PC-9 (cell line): ENCODE measurements around the gene SOX13. TPM values are rescaled to one million over a fixed set of nuclear protein-coding genes. Genes with fewer than 3 reads are reported as not detected.
A peak's percentile ranks its signal among the peaks of the same experiment; 100 is the strongest.

Experiments used
- BruUV-seq: library from RNA; stranded (reverse); fragments of 400-500 nt; replicated peaks from 2 replicates; lab custom pipeline; 2021; lab: Mats Ljungman, UMichigan
- CTCF ChIA-PET: fragments of 300-600 bp; sonication (Branson Sonifier 250); formaldehyde crosslinking; loops from one replicate; lab custom pipeline; 2022; ENCODE audit warnings: antibody characterized with exemption; lab: Charles Lee
- POLR2A ChIA-PET: fragments of 300-600 bp; sonication (Branson Sonifier 250); formaldehyde crosslinking; loops from one replicate; lab custom pipeline; 2022; ENCODE audit warnings: antibody characterized with exemption; ENCODE audit not compliant: unreplicated experiment; lab: Charles Lee
- DNase-seq, 2 experiments: peaks; one replicate each; pipeline versions ENCODE4 v3.0.0 to v3.0.0-alpha.2; 2015 to 2022; ENCODE audit warnings: mixed read lengths in 1 of 2
- H2AFZ ChIP-seq: fragments of 200-600 bp; sonication (generic); 2 replicates; pipeline ENCODE4 v1.8.1; 2017; ENCODE audit warnings: antibody characterized with exemption
- H3F3A ChIP-seq: fragments of 200-600 bp; sonication (generic); 2 replicates; pipeline ENCODE4 v1.8.1; 2017; ENCODE audit warnings: antibody characterized with exemption, mild to moderate bottlenecking, low read depth; ENCODE audit not compliant: insufficient read depth
- H3K27ac ChIP-seq: fragments of 200-600 bp; sonication (generic); 2 replicates; pipeline ENCODE4 v1.6.1; 2016; ENCODE audit warnings: mixed run types
- H3K27me3 ChIP-seq: fragments of 200-600 bp; sonication (generic); 2 replicates; pipeline ENCODE4 v1.6.1; 2016; ENCODE audit warnings: low read depth, mixed run types; ENCODE audit not compliant: insufficient read depth
- H3K36me3 ChIP-seq: fragments of 200-600 bp; sonication (generic); 2 replicates; pipeline ENCODE4 v1.6.1; 2016; ENCODE audit warnings: low read depth, mixed run types
- H3K4me1 ChIP-seq: fragments of 200-600 bp; sonication (generic); replicated peaks from 2 replicates; pipeline ENCODE4 v1.6.1; 2016; ENCODE audit warnings: mixed run types; ENCODE audit not compliant: insufficient read depth
- H3K4me2 ChIP-seq: fragments of 200-600 bp; sonication (generic); 2 replicates; pipeline ENCODE4 v1.6.1; 2017; ENCODE audit warnings: mixed run types
- H3K4me3 ChIP-seq: fragments of 200-600 bp; sonication (generic); 2 replicates; pipeline ENCODE4 v1.6.1; 2016; ENCODE audit warnings: mixed run types
- H3K79me2 ChIP-seq: fragments of 200-600 bp; sonication (generic); 2 replicates; pipeline ENCODE4 v1.6.1; 2017; ENCODE audit warnings: low read depth, mixed run types
- H3K9me2 ChIP-seq: fragments of 200-600 bp; sonication (generic); 2 replicates; pipeline ENCODE4 v1.8.1; 2017; ENCODE audit warnings: mild to moderate bottlenecking; ENCODE audit not compliant: insufficient read depth
- H3K9me3 ChIP-seq: fragments of 200-600 bp; sonication (generic); 2 replicates; pipeline ENCODE4 v1.8.1; 2016; ENCODE audit warnings: low read depth; ENCODE audit not compliant: insufficient read depth
- H4K20me1 ChIP-seq: fragments of 200-600 bp; sonication (generic); 2 replicates; pipeline ENCODE4 v1.8.1; 2017; ENCODE audit not compliant: insufficient read depth
- CTCF ChIP-seq: fragments of 200-600 bp; sonication (generic); conservative IDR thresholded peaks from 2 replicates; pipeline ENCODE4 v1.6.1; 2017; ENCODE audit warnings: mixed run types, antibody characterized with exemption, mild to moderate bottlenecking, moderate library complexity
- EZH2 ChIP-seq: fragments of 200-600 bp; sonication (generic); IDR thresholded peaks from 2 replicates; pipeline ENCODE4 v1.8.0; 2017; ENCODE audit warnings: antibody characterized with exemption, low read depth
- intact Hi-C: fragments of 100-400 bp; cut with micrococcal nuclease; formaldehyde crosslinking; loops from one replicate; pipeline ENCODE4 v1.10.0; 2022; ENCODE audit not compliant: unreplicated experiment
- total RNA-seq: library from RNA; stranded (reverse); gene quantifications from 2 replicates; pipeline ENCODE4 v1.2.3, GENCODE V29; 2021

The SOX13 gene
- total RNA-seq, 1 experiment from 2014 or later, result 89.9 TPM

DNA sequence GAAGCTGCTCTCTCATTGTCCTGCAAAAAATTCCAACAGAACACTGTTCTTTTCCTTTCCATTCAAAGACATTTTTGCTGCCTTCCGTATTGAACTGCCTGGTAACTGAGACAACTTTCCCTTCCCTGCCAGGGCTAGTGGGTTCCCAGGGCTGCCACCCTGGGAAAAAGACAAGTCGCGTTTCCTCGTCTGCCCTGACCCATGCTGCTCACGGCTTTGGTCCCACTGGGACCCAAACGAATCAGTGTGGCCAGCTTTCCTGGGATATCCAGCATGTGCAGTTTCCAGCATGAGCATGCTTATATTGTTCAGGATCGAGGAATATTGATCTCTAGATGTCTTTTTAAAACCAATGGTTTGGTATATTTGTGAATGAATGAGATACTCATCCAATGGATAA is 18.2 kb downstream of the SOX13 start:
- BruUV-seq, result no TSS peak
- peak overlapping the region; percentile 24; the same call in 1 of the 2 replicates for H3K27ac ChIP-seq
- intact Hi-C loops, result no loop called here
- H3K27me3 ChIP-seq, result no peaks in the 10 kb centered on the region
- H3K9me3 ChIP-seq, result no peaks in the 10 kb centered on the region
- H3K9me2 ChIP-seq, result no peaks in the 10 kb centered on the region
- peaks cover 4% of the 10 kb centered on the region; the same call in 1 of the 2 replicates for H3K4me1 ChIP-seq
- peaks cover 5% of the 10 kb centered on the region; the same call in 1 of the 2 replicates for H3K36me3 ChIP-seq
- POLR2A ChIA-PET, result no interaction called here
- H2AFZ ChIP-seq, result no peak overlapping the region
- DNase-seq, result no peak
- no peak for TF ChIP-seq CTCF
- no peak for TF ChIP-seq EZH2
- CTCF ChIA-PET, result interaction anchor here (0.6 kb wide), 1 partner anchor 24 kb away, joined by 16 read pairs; no protein-coding TSS in a partner anchor
- H3K4me2 ChIP-seq, result no peak overlapping the region
- peaks cover 100% of the 10 kb centered on the region for H3K79me2 ChIP-seq
- H4K20me1 ChIP-seq, result peaks cover 32% of the 10 kb centered on the region
- H3K4me3 ChIP-seq, result no peak overlapping the region
- peaks cover 24% of the 10 kb centered on the region; the same call in 1 of the 2 replicates for H3F3A ChIP-seq

- Histone ChIP-seq H3K9me3 (no peaks in the 10 kb centered on the region), H3K4me2 (no peak overlapping the region), H3K4me1 (peaks cover 9% of the 10 kb centered on the region), H3K27ac (peak overlapping the region; percentile 24; the same call in 1 of the 2 replicates), H2AFZ (no peak overlapping the region), H4K20me1 (peaks cover 35% of the 10 kb centered on the region), H3K79me2 (peaks cover 100% of the 10 kb centered on the region), H3F3A (peaks cover 29% of the 10 kb centered on the region; the same call in 1 of the 2 replicates), H3K4me3 (no peak overlapping the region), H3K9me2 (no peaks in the 10 kb centered on the region), H3K27me3 (no peaks in the 10 kb centered on the region), H3K36me3 (peaks cover 5% of the 10 kb centered on the region; the same call in 1 of the 2 replicates)
- CTCF ChIA-PET, result no interaction called here
- no peak for TF ChIP-seq CTCF
- TF ChIP-seq EZH2, result no peak
- BruUV-seq, result no TSS peak
- POLR2A ChIA-PET, result no interaction called here
- intact Hi-C loops, result no loop called here
- no peak for DNase-seq
These were observed 18.9 kb downstream of the SOX13 start for GRCh38 chr1:204091787-204092312.

- H3K4me3 ChIP-seq, result no peak overlapping the region
These were observed 19.9 kb downstream of the SOX13 start for GRCh38 chr1:204092632-204093420.

More at GRCh38 chr1:204092632-204093420, 19.9 kb downstream of the SOX13 start:
- Histone ChIP-seq H3F3A (peaks cover 35% of the 10 kb centered on the region; the same call in 1 of the 2 replicates), H3K4me2 (no peak overlapping the region), H2AFZ (no peak overlapping the region), H3K36me3 (no peaks in the 10 kb centered on the region), H3K4me1 (peaks cover 18% of the 10 kb centered on the region), H4K20me1 (peaks cover 33% of the 10 kb centered on the region), H3K79me2 (peaks cover 100% of the 10 kb centered on the region), H3K27ac (no peak overlapping the region; the same call in 1 of the 2 replicates), H3K27me3 (no peaks in the 10 kb centered on the region), H3K9me2 (no peaks in the 10 kb centered on the region), H3K9me3 (no peaks in the 10 kb centered on the region)
- no peak for DNase-seq
- BruUV-seq, result no TSS peak
- ChIA-PET CTCF (no interaction called here), POLR2A (no interaction called here)
- intact Hi-C loops, result no loop called here
- TF ChIP-seq CTCF, result no peak
- no peak for TF ChIP-seq EZH2
